GM18909 (cell line): Measurements from ENCODE around the gene OR2AE1.
A peak's percentile ranks its signal among the peaks of the same experiment; 100 is the strongest.
"Not testable (repeated sequence)": the region's sequence is repeated elsewhere in the genome, so short reads cannot be mapped to it uniquely, and the experiment has no call there.

ENCODE experiments used
- ATAC-seq: cut with Tn5 transposase; IDR thresholded peaks from one replicate; pipeline ENCODE4 v1.9.1; 2021; ENCODE audit warnings: mild to moderate bottlenecking; ENCODE audit not compliant: unreplicated experiment, poor library complexity

The OR2AE1 gene, protein sequence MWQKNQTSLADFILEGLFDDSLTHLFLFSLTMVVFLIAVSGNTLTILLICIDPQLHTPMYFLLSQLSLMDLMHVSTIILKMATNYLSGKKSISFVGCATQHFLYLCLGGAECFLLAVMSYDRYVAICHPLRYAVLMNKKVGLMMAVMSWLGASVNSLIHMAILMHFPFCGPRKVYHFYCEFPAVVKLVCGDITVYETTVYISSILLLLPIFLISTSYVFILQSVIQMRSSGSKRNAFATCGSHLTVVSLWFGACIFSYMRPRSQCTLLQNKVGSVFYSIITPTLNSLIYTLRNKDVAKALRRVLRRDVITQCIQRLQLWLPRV

DNA sequence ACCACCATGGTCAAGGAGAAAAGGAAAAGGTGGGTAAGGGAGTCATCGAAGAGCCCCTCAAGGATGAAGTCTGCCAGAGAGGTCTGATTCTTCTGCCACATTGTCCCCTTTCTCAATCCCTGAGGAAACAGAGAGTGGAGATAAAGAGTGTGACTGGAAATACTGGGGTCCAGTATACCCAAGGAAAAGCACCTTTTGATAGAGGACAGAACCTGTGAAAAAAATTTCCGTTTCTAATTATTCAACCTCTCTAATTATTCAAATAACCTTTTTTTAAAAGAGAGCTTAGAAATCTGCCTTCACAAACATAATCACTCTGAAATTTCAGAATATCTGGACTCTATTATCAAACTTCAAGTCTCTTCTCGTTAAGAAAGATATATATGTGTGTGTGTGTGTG lies at the start of gene OR2AE1:
Gene OR2AE1 (minus strand): TSS at position 101 of the 400 bp plus-strand sequence. CDS start 0 bp downstream, at position 101.
- no peak for ATAC-seq

DNA sequence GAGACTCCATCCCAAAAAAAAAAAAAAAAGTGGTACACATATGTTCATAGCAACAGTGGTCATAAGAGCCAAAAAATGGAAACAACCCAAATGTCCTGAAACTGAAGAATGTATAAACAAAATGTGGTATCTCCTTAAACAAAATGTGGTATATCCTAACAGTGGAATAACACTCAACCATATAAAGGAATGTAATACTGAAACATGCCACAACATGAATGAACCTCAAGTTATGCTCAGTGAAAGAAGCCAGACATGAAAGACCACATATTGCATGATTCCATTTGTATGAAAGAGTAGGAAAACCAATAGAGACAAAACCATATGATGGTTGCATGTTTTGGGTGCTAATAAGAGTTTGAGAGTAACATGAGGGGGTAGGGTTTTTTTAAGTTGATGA lies 49.5 kb upstream of the OR2AE1 start:
- no peak for ATAC-seq

DNA sequence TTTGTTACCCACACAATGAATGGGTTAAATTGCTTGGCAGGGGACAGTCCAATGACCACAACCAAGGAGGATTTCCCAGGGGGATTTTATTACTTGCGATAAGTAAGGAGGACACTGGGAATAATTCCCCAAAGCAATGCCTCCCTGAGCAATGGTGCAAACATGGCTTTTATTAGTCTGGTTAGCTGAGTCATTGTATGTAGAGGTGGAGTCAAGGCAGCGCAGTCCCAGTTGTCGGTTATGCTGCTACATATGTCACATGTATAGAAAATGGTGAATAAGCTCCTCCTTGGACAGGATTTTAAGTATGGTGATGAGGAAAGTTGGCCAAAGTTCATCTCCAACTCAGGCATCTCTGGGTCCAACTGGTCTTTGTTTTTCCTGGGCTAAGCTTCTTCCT lies 46.4 kb upstream of the OR2AE1 start:
- no peak for ATAC-seq

DNA sequence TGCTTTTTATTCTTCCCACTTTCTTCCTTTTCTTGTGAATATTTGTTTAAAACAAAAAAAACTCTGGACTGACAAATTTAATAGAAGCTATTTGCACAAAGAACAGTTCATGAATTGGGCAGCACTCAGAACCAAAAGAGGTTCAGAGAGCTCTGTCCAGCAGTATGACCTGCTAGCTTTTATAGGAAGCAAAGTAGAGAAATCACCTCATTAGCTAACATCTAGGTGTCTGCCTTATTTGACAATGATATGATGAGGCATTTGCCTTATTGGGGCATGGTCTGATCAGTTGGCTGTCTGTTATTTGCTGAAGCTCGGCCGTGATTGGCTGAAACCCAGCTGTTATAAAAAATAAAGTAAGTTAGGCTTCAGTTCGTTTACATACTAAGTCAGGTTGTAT lies 43.3 kb upstream of the OR2AE1 start:
- no peak for ATAC-seq

DNA sequence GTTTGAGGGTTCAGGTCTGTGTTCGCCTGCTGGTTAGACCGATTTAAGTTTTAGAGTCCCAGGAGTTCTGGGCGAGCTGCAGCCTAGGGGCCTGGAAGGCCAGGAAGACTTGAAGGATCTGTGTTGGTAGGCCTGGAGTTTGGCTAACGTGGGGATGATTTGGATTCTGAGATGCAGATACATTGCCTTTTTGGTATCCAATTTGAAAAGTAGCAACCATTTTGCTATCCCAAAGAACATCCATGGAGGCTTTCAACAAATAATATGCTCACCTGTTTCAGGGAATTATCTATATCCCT lies 42.9 kb upstream of the OR2AE1 start:
- no peak for ATAC-seq

DNA sequence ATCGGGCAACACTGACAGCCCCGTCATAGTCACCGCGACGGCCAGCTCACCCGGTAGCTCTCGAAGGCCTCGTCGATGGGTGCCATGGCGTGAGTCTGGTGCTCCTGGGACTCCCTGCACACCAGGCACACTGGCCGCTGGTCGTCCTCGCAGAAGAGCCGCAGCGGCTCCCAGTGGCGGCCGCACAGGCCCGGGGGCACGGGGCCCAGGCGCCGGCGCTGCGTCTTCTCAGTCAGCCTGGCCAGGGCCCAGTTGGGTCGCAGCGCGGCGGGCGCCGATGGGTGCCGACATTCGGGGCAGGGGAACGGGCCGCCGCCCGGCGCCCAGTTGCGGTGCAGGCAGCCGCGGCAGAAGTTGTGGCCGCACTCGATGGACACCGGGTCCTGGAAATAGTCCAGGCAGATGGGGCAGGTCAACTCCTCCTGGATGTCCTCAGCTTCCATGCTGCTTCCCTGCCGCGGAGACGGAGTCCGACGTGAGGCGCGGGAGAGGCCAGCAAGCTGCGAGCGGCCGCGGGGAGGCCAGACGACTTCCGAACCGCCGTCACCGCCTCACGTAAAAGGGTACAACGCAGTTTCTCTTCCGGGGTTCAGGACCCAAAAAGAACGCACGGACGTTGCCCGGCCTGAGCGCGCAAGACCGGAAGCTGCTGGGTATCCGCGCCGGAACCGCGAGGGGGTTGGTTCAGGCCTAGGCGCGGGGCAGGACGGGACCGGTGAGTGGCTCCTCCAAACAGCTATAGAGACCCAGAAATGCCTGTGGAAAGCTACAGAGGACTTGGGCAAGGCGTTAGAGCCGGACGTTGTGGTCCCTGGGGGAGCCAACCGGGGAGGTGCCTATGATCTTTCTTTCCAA lies 42.4 kb upstream of the OR2AE1 start, which contains the start of gene TRIM4:
Gene TRIM4 (minus strand): TSS at position 572 of the 855 bp plus-strand sequence. CDS start 129 bp downstream, at position 443.
- ATAC-seq = peak; percentile 97

DNA sequence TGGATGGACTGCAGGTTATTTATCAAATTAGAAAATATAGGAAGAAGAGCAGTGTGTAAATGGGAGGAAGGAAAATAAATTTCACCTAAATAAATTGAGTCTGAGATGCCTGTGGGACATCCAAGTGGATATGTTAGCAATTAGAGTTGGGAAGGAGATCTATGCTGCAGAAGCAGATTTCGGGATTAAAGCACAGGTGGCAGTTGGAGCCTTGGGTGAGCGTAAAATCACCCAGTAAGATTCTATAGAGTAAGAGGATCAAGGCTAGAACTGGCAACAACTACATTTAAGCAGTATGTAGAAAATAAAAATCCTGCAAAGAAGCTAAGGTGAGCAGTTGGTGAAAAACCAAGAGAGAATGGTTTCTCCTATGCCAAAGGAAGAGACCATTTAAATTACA lies 34.1 kb upstream of the OR2AE1 start:
- no peak for ATAC-seq

DNA sequence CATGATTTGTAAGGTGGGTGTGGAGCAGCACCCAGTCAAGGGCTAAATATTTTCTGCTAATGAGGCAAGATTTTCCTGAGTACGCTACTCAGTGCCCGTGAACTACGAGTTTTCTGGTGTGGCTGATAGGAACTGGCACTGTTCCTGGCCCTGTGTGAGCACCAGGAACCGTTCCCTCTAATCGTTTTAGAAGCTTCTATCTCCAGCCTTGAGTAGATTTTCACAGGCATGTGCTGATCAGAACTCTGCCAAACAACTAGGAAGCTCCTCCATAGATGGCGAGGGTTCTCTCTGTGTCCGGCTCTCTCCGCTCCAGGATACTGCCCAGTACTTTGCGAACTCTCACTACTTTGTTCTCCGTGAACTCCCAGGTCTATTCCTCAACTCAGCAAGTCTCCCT lies 24.7 kb upstream of the OR2AE1 start:
- ATAC-seq = no peak

DNA sequence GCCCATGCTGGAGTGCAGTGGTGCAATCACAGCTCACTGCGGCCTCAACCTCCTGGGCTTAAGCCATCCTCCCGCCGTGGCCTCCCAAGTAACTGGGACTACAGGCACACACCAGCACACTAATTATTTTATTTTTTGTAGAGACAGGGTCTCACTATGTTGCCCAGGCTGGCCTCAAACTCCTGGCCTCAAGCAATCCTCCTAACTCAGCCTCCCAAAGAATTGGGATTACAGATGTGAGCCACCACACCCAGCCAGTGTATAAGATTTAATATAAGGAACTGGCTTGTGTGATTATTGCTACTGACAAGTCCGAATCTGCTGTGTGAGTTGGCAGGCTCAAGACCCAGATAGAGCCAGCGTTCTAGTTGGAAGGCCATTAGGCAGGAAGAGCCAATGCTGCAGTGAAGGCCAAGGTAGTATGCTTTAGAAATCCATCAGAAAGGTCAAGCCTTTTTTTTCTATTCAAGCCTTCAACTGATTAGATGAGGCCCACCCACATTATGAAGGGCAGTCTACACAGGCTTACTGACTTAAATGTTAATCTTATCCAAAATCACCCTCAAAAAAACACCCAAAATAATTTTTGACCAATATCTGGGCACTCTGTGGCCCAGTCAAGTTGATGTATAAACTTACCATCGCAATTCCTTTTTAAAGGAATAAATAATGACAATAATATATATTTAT lies 23.1 kb upstream of the OR2AE1 start:
- ATAC-seq = no peak

DNA sequence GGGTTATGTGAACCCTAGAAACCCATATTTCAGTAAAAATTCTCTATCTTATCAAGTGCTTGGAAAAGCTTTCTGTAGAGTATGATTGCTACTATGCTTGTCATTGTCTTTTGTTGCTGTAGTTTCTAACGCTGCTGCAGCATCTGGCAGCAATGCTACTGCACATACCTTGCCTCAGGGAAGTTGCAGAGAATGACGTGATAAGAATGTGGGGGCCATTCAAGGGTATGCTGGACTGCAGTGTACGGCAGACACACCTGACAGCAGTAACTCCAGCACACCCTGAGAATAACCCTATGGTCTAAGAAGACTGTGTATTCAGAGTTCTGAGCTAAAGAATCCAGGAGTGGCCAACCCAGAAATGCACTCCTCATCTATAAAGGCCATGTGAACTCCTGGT lies 22.0 kb upstream of the OR2AE1 start:
- no peak for ATAC-seq

DNA sequence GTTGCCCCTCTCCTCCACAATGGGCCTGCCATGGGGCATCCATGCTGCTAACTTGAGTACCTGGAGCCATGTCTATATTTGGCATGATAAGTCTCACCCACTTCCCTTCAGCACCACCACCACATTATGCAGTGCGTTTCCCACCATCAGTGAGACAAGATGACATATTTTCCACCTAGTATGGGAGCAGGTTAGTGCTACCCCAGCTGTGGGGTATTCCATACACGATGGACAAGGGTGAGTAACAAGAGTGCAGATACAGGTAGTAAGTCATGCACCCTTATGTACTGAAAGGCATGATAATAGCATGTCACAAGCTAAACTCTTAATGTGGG lies 21.2 kb upstream of the OR2AE1 start:
- no peak for ATAC-seq

DNA sequence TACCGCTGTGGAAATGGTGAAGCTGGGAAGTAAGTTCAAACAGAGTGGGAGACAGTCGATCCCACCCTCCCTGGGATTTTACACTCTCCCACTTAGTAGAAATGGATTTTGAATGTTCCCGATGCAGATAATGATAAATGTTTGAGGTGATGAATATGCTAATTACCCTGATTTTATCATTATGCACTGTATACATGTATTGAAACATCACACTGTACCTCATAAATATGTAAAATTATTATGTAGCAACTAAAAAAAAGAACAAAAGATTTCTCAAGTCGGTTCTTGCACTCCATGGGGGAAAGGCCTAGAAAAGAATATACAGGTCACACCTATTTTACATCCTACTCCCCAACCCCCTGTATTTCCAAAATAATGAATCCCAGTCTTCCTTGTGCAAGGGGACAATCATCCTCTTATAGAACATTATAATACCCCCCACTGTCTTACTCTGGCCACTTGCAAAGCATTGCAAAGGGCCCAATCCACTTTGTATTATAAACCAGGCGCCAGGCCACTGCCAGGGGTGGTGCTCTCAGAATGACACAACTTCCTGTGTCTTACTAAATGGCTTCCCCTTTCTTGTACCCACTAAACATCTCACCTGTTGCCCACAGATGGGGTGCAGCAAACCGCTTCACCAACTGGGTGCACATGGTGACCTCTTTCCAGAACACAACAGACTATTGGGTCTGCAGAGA lies 20.6 kb upstream of the OR2AE1 start:
- ATAC-seq = no peak

DNA sequence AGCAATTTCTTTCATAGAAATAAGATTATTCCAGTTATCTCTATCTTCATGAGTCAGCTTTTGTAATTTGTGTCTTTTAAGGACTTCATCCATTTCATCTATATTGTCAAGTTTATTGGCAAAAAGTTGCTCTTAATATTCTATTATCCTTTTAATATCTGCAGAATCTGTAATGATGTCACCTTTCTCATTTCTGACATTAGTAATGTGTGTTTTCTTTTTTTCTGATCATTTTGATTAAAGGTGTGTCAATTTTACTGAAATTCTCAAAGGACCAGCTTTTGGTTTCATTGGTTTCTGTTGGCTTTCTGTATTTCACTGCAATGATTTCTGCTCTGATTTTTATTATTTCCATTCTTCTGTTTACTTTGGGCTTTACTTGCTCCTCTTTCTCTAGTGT lies 17.9 kb upstream of the OR2AE1 start:
- no peak for ATAC-seq

DNA sequence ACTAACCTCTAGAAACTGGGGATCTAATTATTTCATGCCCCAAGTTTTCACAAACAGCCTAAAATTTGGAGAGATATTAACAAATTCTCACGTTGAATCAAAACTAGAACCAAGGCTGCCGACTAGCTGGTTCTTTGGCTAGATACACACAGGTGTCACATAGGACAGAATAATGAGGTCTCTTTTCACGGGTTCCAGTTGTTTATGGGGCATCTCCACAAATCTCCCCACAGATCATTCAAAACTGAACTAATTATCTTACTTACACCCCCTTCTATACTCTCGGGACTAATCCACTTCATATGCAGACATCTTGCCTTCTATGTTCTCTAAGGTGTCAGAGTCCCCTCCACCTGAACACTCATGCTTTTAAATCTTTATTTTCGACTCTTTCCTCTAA lies 16.4 kb upstream of the OR2AE1 start:
- ATAC-seq = no peak

DNA sequence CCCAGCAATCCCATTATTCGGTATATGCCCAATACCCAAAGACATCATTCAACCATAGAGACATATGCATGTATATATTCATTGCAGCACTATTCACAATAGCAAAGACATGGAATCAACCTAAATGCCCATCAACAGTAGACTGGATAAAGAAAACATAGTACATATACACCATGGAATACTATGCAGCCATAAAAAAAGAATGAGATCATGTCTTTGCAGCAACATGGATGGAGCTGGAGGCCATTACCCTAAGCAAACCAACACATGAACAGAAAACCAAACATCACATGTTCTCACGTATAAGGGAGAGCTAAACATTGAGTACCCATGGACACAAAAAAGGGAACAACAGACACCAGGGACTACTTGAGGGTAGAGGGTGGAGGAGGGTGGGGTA lies 13.5 kb upstream of the OR2AE1 start:
- ATAC-seq = not testable (repeated sequence)

DNA sequence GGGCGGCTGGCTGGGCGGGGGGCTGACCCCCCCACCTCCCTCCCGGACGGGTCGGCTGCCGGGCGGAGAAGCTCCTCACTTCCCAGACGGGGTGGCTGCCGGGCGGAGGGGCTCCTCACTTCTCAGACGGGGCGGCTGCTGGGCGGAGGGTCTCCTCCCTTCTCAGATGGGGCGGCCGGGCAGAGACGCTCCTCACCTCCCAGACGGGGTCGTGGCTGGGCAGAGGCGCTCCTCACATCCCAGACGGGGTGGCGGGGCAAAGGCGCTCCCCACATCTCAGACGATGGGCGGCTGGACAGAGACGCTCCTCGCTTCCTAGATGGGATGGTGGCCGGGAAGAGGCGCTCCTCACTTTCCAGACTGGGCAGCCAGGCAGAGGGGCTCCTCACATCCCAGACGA lies 11.5 kb upstream of the OR2AE1 start:
- not testable (repeated sequence) for ATAC-seq

DNA sequence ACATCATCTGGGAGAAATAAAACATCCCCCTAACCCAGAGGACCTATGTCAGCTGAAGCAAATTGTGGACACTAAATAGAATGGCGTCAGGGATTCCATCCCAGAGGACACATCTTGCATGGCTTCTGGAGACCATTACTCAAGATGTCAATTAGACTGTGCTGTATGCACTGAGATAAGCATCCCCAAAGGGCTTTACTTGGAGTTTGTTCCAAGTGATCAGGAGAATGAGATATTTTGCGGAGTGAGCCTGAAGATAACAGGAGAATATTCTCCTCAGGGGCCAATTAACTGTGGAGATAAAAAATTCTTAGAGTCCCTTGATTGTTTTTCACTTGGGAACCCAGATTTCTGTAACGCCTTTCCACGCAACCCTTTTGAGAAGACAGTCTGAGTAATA lies 4.5 kb upstream of the OR2AE1 start:
- ATAC-seq = no peak

DNA sequence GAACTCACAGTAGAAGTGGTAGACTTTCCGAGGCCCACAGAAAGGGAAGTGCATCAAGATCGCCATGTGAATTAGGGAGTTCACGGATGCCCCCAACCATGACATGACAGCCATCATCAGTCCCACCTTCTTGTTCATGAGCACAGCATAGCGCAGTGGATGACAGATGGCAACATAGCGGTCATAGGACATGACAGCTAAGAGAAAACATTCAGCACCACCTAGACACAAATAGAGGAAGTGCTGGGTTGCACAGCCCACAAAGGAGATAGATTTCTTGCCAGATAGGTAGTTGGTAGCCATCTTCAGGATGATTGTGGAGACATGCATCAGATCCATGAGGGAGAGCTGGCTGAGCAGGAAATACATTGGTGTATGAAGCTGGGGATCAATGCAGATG lies 342 bp downstream of the OR2AE1 start:
- ATAC-seq = no peak

DNA sequence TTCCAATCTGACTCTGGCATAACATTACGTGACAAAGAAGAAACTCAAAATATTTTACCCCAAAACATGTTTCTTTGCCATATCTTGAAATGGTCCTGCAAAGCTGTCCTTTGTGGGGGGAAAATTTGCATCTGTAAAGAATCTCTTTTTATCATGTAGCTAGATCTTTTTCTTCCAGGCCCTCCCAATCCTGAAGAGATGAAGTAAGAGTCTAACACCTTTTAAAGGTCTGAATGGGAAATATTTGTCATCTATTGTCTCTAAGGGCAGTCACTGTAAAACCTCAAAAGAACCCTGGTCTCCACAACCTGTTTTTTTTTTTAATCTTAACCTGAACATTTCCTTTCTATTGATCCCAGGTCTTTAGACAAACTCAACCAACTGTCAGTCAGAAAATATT lies 8.6 kb downstream of the OR2AE1 start:
- no peak for ATAC-seq

DNA sequence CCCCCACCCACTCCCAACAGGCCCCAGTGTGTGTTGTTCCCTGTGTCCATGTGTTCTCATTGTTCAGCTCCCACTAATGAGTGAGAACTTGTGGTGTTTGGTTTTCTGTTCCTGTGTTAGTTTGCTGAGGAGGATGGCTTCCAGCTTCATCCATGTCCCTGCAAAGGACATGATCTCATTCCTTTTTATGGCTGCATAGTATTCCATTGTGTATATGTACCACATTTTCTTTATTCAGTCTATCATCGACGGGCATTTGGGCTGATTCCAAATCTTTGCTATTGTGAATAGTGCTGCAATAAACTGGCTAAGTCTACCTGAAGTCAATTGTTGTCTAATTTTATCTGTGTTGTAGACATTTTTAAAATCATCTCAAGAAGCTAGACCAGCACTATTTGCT lies 9.4 kb downstream of the OR2AE1 start:
- not testable (repeated sequence) for ATAC-seq
